Measurements from ENCODE around the gene SLC16A6.
"Not testable (repeated sequence)": the region's sequence is repeated elsewhere in the genome, so short reads cannot be mapped to it uniquely, and the experiment has no call there.

- TF ChIP-seq, protein P1, sequence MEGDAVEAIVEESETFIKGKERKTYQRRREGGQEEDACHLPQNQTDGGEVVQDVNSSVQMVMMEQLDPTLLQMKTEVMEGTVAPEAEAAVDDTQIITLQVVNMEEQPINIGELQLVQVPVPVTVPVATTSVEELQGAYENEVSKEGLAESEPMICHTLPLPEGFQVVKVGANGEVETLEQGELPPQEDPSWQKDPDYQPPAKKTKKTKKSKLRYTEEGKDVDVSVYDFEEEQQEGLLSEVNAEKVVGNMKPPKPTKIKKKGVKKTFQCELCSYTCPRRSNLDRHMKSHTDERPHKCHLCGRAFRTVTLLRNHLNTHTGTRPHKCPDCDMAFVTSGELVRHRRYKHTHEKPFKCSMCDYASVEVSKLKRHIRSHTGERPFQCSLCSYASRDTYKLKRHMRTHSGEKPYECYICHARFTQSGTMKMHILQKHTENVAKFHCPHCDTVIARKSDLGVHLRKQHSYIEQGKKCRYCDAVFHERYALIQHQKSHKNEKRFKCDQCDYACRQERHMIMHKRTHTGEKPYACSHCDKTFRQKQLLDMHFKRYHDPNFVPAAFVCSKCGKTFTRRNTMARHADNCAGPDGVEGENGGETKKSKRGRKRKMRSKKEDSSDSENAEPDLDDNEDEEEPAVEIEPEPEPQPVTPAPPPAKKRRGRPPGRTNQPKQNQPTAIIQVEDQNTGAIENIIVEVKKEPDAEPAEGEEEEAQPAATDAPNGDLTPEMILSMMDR (conservative IDR thresholded peaks at IDR 0.05), result not testable (repeated sequence)
- TF ChIP-seq ZFX (IDR thresholded peaks at IDR 0.05), result not testable (repeated sequence)
Measured at GRCh38 chr17:68220186-68220585, 70.7 kb downstream of the SLC16A6 start.

Data from C4-2B (cell line).